ENCODE data around the gene PLXNC1.

The PLXNC1 gene

GRCh38 chr12:94157981-94158411, 9.6 kb downstream of the PLXNC1 start:
- no peak for DNase-seq (ENCODE audit: low read depth in 2 of 2)

DNA sequence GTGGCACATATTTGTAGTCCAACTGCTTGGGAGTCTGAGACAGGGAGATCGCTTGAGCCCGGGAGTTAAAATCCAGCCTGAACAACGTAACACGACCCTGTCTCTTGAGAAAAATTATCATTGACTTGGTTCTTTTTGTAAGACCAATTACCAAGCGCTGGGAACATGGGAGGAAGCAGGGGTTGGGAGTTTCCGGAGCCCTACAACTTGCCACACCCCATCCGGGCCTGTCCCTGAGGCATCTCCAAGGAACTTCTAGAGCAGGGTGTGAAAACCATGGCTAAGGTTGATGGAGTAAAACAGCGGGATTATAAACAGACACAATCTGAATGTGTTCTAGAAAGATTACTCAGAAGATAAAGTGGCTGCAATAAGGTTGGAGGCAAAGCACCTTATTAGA, 10.3 kb downstream of the PLXNC1 start:
- DNase-seq (ENCODE audit: low read depth in 2 of 2): no peak

GRCh38 chr12:94162108-94162507, 13.7 kb downstream of the PLXNC1 start:
- no peak for DNase-seq (ENCODE audit: low read depth in 2 of 2)

DNA sequence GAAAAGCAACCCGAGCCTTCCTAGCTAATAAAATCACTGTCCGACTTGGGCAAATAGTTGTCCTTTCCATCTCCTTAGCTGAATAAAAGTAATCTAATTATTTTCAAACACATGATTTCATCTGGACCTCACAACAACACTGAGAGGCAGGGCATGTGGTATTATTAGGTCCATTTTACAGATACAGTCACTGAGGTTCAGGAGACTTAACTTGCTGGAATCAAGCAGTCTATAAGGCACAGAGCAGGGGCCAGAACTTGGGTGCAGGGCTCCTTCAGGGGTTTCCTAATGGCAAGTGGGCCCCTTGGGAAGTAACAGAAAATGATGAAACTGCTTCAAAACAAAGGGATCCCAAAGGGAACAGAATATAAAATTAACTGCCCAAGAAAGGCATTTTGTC, 15.5 kb downstream of the PLXNC1 start:
- DNase-seq (ENCODE audit: low read depth in 2 of 2): no peak

GRCh38 chr12:94165138-94165537, 16.8 kb downstream of the PLXNC1 start:
- DNase-seq (ENCODE audit: low read depth in 2 of 2): no peak

GRCh38 chr12:94165670-94166364, 17.4 kb downstream of the PLXNC1 start:
- DNase-seq (ENCODE audit: low read depth in 2 of 2): no peak

DNA sequence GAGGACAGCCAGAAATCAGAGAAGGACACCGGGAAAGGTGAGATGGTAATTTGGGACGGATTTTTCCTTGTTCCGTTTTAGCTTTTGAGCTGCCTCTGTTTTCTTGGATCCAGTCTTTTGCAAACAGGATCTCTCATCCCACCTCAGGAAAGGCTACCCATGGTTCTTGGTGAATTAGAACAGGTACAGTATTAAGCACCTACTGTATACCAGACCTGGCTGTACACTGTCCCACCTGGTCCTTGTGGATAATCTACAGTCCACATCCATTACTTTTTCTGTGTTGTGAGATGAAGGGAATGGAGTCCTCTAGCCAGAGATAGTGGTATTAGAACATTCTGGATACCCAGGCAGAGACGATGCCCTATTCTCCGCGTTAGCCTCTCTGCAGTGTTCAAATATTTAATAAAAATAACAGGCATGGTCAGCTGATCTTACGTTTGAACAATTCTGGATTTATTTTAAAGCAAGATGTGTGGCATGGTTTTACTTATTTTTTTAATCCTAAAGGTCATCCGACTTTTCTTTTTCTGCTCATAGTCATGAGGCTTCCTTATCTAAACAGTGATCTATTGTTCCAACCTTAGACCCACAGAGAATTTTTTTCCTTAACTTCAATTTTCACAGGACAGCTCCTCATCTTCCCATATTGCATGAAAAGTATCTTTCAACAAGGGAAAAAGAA, 18.8 kb downstream of the PLXNC1 start:
- DNase-seq (ENCODE audit: low read depth in 2 of 2): no peak

GRCh38 chr12:94167756-94168416, 19.5 kb downstream of the PLXNC1 start:
- no peak for DNase-seq (ENCODE audit: low read depth in 2 of 2)

DNA sequence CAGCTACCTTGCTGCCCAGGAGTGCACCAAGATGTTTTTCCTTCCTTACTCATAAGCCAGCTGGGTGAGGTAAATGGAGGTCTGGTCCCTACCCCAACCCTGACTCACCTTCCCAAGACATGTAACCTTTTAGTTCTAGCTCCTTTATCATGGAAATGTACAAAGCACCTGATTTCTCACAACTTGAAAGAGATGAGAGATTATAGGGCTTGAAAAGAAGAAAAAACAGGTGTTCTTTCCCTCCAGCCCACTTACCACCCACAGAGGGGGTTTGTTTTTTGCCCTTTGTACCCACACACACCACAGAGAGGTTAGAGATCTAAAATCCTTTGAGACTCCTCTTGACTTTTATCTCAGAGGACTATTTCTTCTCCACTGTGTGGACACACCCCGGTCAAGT, 21.1 kb downstream of the PLXNC1 start:
- no peak for DNase-seq (ENCODE audit: low read depth in 2 of 2)

DNA sequence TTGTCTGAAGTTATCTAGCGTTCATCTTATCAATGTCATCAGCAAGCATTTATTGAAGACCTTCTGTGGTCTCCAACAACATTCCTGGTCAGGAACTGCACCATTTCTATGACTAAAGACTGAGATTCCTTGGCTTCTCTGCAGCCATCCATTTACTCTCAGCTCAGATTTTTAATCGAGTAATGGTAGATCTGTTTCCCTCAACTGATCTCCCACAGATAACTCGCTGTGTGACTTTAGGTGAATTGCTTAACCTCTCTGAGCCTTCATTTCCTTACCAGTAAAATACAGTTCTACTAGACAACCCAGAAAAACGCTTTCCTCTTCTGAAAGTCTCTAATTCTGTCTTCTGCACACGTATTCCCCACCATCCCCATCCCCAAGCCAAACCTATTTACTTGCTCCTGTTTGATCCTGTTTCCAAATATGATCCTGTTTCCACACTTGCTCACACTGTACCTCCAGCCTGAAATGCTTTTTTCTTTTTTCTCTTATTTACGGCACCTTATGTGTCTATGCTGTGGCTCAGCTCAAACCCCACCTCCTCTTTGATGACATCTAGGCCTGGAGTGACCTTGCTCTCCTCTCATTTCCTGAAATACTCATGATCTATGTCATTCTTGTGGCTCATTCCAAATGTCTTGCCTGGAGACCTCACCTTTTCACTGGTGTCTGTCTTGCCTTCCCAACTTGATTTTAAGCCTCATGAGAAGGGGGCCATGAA, 21.8 kb downstream of the PLXNC1 start:
- DNase-seq (ENCODE audit: low read depth in 2 of 2): no peak

DNA sequence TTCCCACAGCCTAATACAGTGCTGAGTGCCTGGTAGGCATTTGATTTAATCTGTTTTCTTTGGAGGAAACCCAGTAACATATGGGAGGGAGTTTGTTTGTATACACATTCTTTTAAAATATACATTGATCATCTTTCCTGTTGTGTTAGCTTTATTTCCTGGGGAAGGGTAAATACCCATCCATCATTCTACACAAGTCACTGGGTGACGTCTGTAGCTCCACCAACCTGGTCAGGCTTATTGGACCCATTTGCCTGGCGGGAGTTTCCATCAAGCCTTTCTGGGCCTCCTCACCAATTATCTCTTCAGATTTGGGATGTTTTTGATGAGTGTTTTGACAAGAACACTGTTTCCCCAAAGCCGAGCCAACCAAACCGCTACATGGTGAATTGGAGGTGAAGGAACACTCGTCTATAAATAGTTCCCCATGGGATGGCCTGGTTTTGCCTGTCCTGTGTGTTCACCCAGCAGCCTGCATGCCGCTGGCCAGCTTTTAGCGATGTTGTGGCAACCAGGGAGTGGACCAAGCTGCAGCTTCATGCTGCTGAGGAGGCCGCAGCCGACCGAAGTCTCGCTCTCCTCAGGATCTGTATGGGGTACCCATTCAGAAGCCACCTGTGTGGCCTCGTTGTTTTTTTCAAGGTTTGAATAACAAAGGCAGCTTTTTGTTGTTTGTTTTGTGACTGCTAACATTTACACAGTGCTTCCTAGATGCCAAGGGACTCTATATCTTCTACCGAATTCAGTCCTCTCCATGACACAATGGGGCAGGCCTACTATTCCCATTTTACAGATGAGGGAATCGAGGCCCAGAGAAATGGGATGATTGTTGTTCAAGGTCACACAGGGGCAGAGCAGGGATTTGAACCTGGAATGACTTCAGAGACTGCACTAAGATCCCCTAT, 22.6 kb downstream of the PLXNC1 start:
- no peak for DNase-seq (ENCODE audit: low read depth in 2 of 2)

- no peak for DNase-seq (ENCODE audit: low read depth in 2 of 2)
Observed at GRCh38 chr12:94171595-94171930, 23.2 kb downstream of the PLXNC1 start.

GRCh38 chr12:94172031-94172430, 23.7 kb downstream of the PLXNC1 start:
- DNase-seq (ENCODE audit: low read depth in 2 of 2): no peak

- no peak for DNase-seq (ENCODE audit: low read depth in 2 of 2)
Observed at GRCh38 chr12:94172973-94173372, 24.6 kb downstream of the PLXNC1 start.

DNA sequence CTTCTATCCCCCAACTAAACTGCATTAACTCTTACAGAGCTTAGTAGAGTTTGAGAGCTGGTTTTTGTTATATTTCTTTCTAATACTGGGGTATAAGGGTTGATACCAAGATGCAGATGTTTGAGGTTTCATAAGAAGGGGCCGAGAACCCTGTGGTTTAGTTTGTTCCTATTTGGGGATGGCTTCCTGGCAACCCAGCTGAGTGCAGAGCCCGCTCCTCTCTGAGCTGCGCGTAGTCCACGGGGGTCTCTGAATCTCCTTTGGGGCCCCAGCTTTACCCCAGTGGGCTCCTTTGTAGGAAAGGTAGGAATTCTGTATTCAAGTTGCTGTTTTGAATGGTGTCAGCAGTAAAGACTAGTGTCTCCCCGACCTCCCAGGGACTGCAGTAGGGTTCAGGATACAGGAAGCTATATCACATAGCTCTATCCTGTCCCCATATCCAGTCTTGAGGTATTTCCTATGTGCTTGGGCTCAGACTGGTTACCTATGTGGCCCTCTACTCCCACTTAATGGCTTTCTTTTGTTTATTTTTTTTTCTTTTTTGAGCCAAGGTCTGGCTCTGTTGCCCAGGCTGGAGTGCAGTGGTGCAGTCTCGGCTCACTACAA, 25.4 kb downstream of the PLXNC1 start:
- no peak for DNase-seq (ENCODE audit: low read depth in 2 of 2)

DNA sequence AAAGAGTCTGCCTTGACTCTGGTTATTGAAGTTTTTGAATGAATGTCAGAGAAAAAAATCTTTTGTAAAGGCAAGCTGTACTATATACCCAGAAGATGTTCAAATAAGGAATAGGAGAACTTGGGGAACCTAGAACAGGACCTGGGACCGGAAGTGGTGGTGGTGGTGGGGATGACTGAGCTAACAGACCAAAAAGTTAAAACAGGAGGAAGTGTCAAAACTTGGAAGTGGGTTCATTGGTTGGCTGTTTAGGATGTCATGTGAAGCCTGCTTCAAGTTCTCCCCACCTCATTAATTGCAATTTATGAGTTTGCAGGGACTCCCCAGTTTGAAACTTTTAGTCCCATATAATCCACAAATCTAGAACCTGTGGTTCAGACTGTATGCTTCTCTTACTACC, 26.2 kb downstream of the PLXNC1 start:
- DNase-seq (ENCODE audit: low read depth in 2 of 2): no peak

DNA sequence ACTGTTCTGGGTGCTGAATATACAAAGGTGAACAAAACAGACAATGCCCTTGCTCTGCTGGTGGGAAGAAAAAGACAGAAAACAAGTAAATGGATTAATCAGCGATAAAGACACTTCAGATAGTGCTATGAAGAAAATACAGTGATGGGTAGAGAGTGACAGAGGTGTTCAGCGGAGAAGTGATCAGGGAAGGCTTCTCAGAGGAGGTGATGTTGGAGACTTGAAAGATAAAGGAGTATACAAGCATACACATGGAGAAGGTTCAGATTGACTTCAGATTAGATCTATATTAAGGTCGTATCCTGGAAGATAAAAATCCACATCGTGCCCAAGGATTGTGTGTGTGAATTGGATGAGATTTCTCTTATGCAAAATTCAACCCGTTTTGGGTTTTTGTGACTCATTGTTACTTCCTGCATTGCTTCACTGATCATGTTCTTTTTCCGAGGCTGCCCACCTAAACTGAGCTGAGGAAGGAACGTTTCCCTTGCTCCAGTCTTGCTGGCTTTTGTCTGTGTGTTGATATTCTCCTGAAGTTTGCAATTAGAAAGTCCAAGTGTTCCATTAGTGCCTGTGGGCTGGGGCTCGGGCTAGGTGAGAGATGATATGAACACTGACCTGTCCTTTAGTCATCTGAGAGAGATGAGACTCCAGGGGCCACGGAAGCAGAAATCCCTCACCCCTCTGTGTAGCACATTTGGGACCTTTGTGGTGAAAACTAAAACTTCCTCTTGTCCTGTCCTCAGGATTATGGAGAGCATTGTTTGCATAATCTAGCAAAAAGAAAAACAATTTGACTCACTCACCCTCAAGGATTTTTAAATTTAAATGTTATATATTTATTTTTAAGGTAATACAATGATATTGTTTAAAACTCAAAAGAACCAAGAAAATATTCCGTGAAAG, 27.6 kb downstream of the PLXNC1 start:
- DNase-seq (ENCODE audit: low read depth in 2 of 2): no peak

GRCh38 chr12:94178054-94178453, 29.7 kb downstream of the PLXNC1 start:
- DNase-seq (ENCODE audit: low read depth in 2 of 2): no peak

DNA sequence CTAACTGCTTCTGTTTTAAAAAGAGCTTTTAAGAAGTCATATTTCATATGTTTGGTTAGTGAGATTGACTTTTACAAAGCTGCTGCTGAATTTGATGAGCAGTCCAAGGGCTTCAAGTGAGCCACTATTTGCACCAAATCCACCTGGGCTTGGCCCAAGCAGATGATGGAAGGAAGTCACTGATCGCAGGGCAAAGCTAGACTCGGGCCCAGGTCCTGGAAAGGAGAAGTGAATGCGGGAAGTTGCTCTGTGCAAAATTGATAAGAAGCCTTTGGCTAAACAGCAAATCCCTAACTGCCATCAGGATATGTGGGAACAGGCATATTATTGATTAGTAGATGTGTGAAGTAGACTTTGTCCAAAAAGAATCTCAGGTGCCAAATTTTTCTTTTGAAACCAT, 30.5 kb downstream of the PLXNC1 start:
- no peak for DNase-seq (ENCODE audit: low read depth in 2 of 2)

DNA sequence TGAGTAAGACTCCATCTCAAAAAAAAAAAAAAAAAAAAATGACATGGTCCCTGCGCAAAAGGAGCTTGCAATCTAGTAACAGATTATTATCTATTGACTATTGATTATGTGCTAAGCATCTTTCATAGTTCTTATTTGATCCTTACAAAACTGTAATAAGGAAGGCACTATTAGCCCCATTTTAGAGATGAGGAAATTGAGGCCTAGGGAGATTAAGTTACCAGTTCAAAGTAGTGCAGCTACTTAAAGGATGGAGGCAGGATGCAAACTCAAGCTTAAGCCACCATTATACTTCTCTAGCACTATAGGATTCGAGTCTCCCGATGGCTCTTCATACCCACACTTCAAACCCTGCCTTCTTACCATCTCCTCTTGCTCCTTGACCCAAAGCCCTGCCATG, 31.3 kb downstream of the PLXNC1 start:
- DNase-seq (ENCODE audit: low read depth in 2 of 2): no peak
